Measurements from ENCODE around the gene SCOC. TPM values are rescaled to one million over a fixed set of nuclear protein-coding genes. Genes with fewer than 3 reads are reported as not detected.

The SCOC gene
- polyA plus RNA-seq, 1 experiment, result 16.7 TPM

DNA sequence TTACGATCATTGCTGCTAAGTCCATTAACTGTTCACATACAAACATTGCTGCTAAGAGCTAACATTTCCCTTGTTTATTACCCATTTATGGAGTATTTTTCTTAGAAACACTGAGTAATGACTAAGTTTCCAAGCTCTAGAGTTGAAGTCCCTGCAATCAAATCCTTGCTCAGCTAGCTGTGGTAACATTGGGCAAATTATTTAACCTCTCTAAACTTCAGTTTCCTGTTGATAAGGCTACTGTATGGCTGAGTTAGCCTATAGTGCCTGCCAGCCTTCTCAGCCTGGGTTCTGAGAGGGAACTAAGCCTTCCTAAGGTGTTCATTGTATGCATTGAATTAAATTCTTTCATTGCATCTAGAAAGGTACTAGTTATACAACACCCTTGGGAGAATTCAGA is 15.2 kb upstream of the SCOC start:
- TF ChIP-seq, protein P1, sequence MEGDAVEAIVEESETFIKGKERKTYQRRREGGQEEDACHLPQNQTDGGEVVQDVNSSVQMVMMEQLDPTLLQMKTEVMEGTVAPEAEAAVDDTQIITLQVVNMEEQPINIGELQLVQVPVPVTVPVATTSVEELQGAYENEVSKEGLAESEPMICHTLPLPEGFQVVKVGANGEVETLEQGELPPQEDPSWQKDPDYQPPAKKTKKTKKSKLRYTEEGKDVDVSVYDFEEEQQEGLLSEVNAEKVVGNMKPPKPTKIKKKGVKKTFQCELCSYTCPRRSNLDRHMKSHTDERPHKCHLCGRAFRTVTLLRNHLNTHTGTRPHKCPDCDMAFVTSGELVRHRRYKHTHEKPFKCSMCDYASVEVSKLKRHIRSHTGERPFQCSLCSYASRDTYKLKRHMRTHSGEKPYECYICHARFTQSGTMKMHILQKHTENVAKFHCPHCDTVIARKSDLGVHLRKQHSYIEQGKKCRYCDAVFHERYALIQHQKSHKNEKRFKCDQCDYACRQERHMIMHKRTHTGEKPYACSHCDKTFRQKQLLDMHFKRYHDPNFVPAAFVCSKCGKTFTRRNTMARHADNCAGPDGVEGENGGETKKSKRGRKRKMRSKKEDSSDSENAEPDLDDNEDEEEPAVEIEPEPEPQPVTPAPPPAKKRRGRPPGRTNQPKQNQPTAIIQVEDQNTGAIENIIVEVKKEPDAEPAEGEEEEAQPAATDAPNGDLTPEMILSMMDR (IDR thresholded peaks at IDR 0.05; ENCODE audit: insufficient read depth, low read depth, low read length), result no peak
- Histone ChIP-seq H3K36me3 (ENCODE audit: control insufficient read depth, insufficient read depth, low read length) (no peaks in the 10 kb centered on the region), H3K27me3 (ENCODE audit: control insufficient read depth, insufficient read depth, low read length) (0 out of 2 replicates have a peak, but pooled peaks cover 1% of the 10 kb centered on the region), H3K4me3 (ENCODE audit: low read depth, low read length) (no peak overlapping the region)
- DNase-seq (ENCODE audit: low read depth), result no peak
- POLR2A ChIA-PET, result no interaction called here
- CTCF ChIA-PET, result interaction anchor here (1.6 kb wide), 1 partner anchor 251 kb away, joined by 4 read pairs; no protein-coding TSS in a partner anchor

DNA sequence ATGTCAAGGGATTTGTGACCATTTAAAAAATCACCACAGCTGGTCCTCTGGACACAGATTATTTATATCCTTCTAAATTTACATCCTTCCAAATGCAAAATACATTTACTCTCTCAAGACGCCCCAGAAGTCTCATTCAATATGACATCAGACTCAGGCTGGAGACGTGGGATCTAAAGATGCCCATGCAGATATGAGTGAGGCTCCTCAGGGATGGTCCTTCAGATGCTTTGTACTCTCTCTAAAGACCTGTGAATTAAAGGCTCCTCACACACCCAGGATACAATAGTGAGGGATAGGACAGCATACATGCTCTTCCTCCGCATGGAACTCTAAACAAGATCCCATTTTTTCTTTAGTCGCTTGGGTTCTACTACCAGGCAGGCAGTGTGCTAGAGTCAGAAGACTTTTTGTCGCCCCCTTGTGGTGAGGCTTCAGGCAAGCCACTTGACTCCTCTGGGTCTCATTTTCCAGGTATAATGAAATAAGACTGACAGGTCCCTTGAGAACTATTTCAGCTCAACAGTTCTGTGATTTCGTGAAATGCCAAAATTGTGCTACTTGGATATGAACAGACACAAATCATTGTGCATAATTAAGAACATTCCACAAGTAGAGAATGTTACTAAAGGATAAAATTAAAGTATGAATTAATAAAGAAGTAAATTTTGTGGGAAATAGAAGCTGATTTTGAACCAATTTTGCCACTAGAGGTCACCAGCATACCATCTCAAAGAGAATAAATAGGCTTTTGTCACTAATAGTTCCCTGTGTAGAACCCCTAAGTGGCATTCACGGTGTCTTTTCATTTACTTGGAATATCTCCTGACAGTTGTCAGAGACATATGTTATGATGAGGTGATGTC is 13.7 kb upstream of the SCOC start:
- 0 out of 2 replicates have a peak, but pooled peaks cover 1% of the 10 kb centered on the region for H3K27me3 ChIP-seq (ENCODE audit: control insufficient read depth, insufficient read depth, low read length)
- ChIA-PET CTCF (interaction anchor here (0.7 to 5.9 kb wide), 40 partner anchors 9 to 705 kb away, joined by 3 to 43 read pairs (median 4); partner anchors contain the start of genes ELMOD2 and SCOC), POLR2A (no interaction called here)
- H3K4me3 ChIP-seq (ENCODE audit: low read depth, low read length), result no peak overlapping the region
- DNase-seq (ENCODE audit: low read depth), result no peak
- H3K36me3 ChIP-seq (ENCODE audit: control insufficient read depth, insufficient read depth, low read length), result no peaks in the 10 kb centered on the region
- TF ChIP-seq, protein P1 (IDR thresholded peaks at IDR 0.05; ENCODE audit: insufficient read depth, low read depth, low read length), result peak; percentile 83

DNA sequence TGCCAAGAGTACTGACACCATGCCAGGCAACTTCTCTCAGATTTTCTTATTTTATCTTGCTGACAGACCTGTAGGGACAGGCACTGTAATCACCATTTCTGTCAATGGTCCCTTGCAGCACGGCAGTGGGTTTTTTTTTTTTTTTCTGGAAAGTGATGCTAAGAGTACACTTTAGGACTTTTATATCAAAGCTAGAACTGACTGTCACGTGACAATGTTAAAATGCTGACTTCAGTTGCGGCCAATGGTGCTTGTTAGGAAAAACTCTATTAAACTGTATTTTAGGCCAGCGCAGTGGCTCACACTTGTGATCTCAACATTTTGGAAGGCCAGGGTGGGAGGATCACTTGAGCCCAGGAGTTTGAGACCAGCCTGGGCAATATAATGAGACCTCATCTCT is 12.3 kb upstream of the SCOC start:
- Histone ChIP-seq H3K27me3 (ENCODE audit: control insufficient read depth, insufficient read depth, low read length) (0 out of 2 replicates have a peak, but pooled peaks cover 1% of the 10 kb centered on the region), H3K4me3 (ENCODE audit: low read depth, low read length) (no peak overlapping the region), H3K36me3 (ENCODE audit: control insufficient read depth, insufficient read depth, low read length) (no peaks in the 10 kb centered on the region)
- DNase-seq (ENCODE audit: low read depth), result no peak
- POLR2A ChIA-PET, result no interaction called here
- TF ChIP-seq, protein P1 (IDR thresholded peaks at IDR 0.05; ENCODE audit: insufficient read depth, low read depth, low read length), result no peak
- CTCF ChIA-PET, result interaction anchor here (1.0 to 5.9 kb wide), 10 partner anchors 12 to 492 kb away, joined by 3 to 43 read pairs (median 7); partner anchors contain the start of gene SCOC

DNA sequence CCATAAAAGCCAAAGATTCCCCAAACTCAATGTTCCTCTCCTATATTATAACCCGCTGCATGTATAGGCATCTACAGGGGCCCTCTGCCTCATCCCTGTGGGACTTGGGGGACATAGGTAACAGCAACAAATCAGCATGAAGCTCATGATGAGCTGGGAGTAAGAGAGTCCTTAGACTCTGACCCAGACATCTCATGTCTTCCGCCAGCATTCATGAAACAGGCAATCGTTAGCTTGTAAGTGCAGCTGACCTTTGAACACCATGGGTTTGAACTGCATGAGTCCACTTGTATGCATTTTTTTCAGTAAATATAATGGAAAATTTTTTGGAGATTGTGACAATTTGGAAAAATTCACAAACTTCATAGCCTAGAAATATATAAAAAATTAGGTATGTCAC is 10.4 kb upstream of the SCOC start:
- Histone ChIP-seq H3K4me3 (ENCODE audit: low read depth, low read length) (no peak overlapping the region), H3K36me3 (ENCODE audit: control insufficient read depth, insufficient read depth, low read length) (no peaks in the 10 kb centered on the region), H3K27me3 (ENCODE audit: control insufficient read depth, insufficient read depth, low read length) (no peaks in the 10 kb centered on the region)
- ChIA-PET CTCF (interaction anchor here (0.9 to 5.9 kb wide), 5 partner anchors 10 to 488 kb away, joined by 3 to 43 read pairs (median 6); partner anchors contain the start of gene SCOC), POLR2A (interaction anchor here (0.6 kb wide), 1 partner anchor 10 kb away, joined by 4 read pairs; no protein-coding TSS in a partner anchor)
- TF ChIP-seq, protein P1 (IDR thresholded peaks at IDR 0.05; ENCODE audit: insufficient read depth, low read depth, low read length), result no peak
- DNase-seq (ENCODE audit: low read depth), result no peak

DNA sequence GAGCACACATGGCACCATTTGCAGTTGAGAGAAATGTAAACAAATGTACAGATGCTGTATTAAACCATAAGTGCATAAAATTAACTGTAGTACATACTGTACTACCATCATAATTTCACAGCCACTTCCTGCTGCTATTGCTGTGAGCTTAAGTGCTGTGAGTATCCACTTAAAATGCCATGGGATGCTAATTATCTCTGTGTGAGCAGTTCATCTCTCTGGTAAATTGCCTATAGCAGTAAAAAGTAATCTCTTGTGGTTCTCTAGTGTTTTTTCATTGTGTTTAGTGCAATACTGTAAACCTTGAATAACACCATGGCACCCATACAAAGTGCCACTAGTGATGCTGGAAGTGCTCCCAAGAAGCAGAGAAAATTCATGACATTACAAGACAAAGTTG is 9.9 kb upstream of the SCOC start:
- no peak for DNase-seq (ENCODE audit: low read depth)
- ChIA-PET POLR2A (interaction anchor here (0.6 kb wide), 1 partner anchor 9 kb away, joined by 4 read pairs; no protein-coding TSS in a partner anchor), CTCF (interaction anchor here (1.1 to 5.9 kb wide), 4 partner anchors 10 to 629 kb away, joined by 3 to 43 read pairs (median 7); partner anchors contain the start of gene SCOC)
- TF ChIP-seq, protein P1 (IDR thresholded peaks at IDR 0.05; ENCODE audit: insufficient read depth, low read depth, low read length), result no peak
- Histone ChIP-seq H3K27me3 (ENCODE audit: control insufficient read depth, insufficient read depth, low read length) (no peaks in the 10 kb centered on the region), H3K4me3 (ENCODE audit: low read depth, low read length) (no peak overlapping the region), H3K36me3 (ENCODE audit: control insufficient read depth, insufficient read depth, low read length) (no peaks in the 10 kb centered on the region)
